T-cell (primary cell): Measurements from ENCODE around the gene CFAP46. TPM values are rescaled to one million over a fixed set of nuclear protein-coding genes. Genes with fewer than 3 reads are reported as not detected.

ENCODE experiments used
- ATAC-seq, 4 experiments: fragments of 200-7000 bp in 3 of 4; fragments of 150-1000 bp in 1 of 4; cut with Tn5 transposase; replicated peaks in 1 of 4; 1 replicate in 3 of 4; 2 replicates in 1 of 4; pipeline ENCODE4 v1.10.0; 2021; ENCODE audit warnings: moderate library complexity in 3 of 4, mild to moderate bottlenecking in 2 of 4, moderate number of reproducible peaks in 1 of 4
- CTCF ChIA-PET, 2 donors: fragments of 300-600 bp; sonication (Branson Sonifier 250); formaldehyde crosslinking; loops; one replicate each; lab custom pipeline; 2022; ENCODE audit warnings: antibody characterized with exemption in 2 of 2; lab: Charles Lee
- POLR2A ChIA-PET, 2 donors: fragments of 300-600 bp; sonication (Branson Sonifier 250); formaldehyde crosslinking; loops; one replicate each; lab custom pipeline; 2022; ENCODE audit warnings: antibody characterized with exemption in 2 of 2; lab: Charles Lee
- DNase-seq, 35 experiments: peaks; one replicate each; pipeline versions ENCODE4 v3.0.0 to v3.0.0-alpha.2; 2013 to 2023
- H3K27ac ChIP-seq: one replicate; pipeline ENCODE4 v1.5.1; 2013; ENCODE audit warnings: low read length
- H3K27me3 ChIP-seq, 2 experiments: replicated peaks in 1 of 2; 1 replicate in 1 of 2; 2 replicates in 1 of 2; pipeline versions ENCODE4 v1.6.1 to v1.7.0; 2013; ENCODE audit warnings: low read length in 1 of 2, mixed read lengths in 1 of 2; ENCODE audit not compliant: control insufficient read depth in 2 of 2, insufficient read depth in 2 of 2; ENCODE audit errors: extremely low read depth in 1 of 2
- H3K36me3 ChIP-seq, 2 donors: 1 replicate in 1 of 2; 2 replicates in 1 of 2; pipeline versions ENCODE4 v1.6.1 to v1.7.0; 2013; ENCODE audit warnings: low read length in 1 of 2; ENCODE audit not compliant: control insufficient read depth in 2 of 2, insufficient read depth in 1 of 2; ENCODE audit errors: extremely low read depth in 1 of 2
- H3K4me1 ChIP-seq, 2 experiments: 1 replicate in 1 of 2; 2 replicates in 1 of 2; pipeline versions ENCODE4 v1.6.1 to v1.7.0; 2013; ENCODE audit warnings: low read length in 2 of 2, mixed read lengths in 1 of 2; ENCODE audit not compliant: insufficient read depth in 2 of 2, control insufficient read depth in 1 of 2; ENCODE audit errors: extremely low read depth in 1 of 2
- H3K4me3 ChIP-seq, 2 donors: 1 replicate in 1 of 2; 2 replicates in 1 of 2; pipeline versions ENCODE4 v1.5.1 to v1.7.0; 2013; ENCODE audit warnings: mild to moderate bottlenecking in 2 of 2, low read length in 1 of 2, moderate library complexity in 1 of 2; ENCODE audit not compliant: control insufficient read depth in 1 of 2; ENCODE audit errors: extremely low read depth in 1 of 2
- H3K9me3 ChIP-seq: 2 replicates; pipeline ENCODE4 v1.7.0; 2013
- H3K27ac Mint-ChIP-seq, 2 donors: one replicate each; pipeline ENCODE4 v1.8.0; 2020 to 2021; ENCODE audit warnings: mild to moderate bottlenecking in 2 of 2, mixed read lengths in 2 of 2
- H3K27me3 Mint-ChIP-seq, 2 donors: one replicate each; pipeline ENCODE4 v1.8.0; 2021 to 2022; ENCODE audit warnings: mixed read lengths in 2 of 2
- H3K36me3 Mint-ChIP-seq: one replicate; pipeline ENCODE4 v1.8.0; 2021; ENCODE audit warnings: mixed read lengths
- H3K4me1 Mint-ChIP-seq, 3 donors: one replicate each; pipeline ENCODE4 v1.8.0; 2020 to 2022; ENCODE audit warnings: mixed read lengths in 3 of 3, mild to moderate bottlenecking in 1 of 3
- H3K4me3 Mint-ChIP-seq, 3 donors: one replicate each; pipeline ENCODE4 v1.8.0; 2020 to 2022; ENCODE audit warnings: mild to moderate bottlenecking in 3 of 3, mixed read lengths in 3 of 3, moderate library complexity in 3 of 3
- H3K9me3 Mint-ChIP-seq, 3 donors: one replicate each; pipeline ENCODE4 v1.8.0; 2020 to 2022; ENCODE audit warnings: mixed read lengths in 3 of 3
- WGBS: methylation state at CpG from one replicate; pipeline ENCODE4 v1.1.5; 2013; ENCODE audit warnings: missing lambda C conversion rate; ENCODE audit not compliant: insufficient coverage; 5-methylcytosine and 5-hydroxymethylcytosine counted together
- total RNA-seq, 35 experiments: library from RNA in 6 of 35; stranded (reverse) in 6 of 35; fragments of 120-200 nt in 1 of 35; gene quantifications; one replicate each; pipeline versions ENCODE4 v1.2.1 to v1.2.4 and lab custom pipeline; 2013 to 2026

Gene CFAP46
- total RNA-seq, 5 donors from 2014 or later (not counting 1 experiment from before 2014, with no cell fraction given) = not detected

DNA sequence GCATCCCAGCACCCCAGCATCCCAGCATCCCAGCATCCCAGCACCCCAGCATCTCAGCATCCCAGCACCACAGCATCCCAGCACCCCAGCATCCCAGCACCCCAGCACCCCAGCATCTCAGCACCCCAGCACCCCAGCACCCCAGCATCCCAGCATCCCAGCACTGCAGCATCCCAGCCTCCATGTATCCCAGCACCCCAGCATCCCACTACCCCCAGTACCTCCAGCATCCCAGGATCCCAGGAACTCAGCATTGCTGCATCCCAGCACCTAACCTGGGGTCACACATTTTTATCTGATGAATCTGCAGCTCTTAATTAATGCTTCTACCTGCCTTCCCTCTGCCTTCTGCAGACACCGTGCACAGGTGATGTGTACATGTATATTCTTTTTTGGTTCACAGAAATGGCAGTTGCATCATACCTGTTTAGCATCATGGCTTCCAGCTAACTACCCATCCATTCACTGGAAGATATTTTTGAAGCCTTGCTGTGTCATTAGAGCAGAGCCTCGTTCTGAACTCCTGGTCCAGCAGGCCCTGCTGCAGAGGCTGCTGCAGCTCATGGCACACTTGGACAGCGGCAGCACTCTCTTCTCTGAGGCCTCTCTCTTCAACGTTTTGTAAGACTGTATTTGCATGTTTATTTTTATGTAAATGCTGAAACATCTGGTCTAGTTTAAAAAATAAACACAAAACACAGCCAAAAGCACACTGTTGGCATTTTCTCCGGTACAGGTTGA is 4.6 kb upstream of the CFAP46 start:
- H3K27me3 ChIP-seq = peaks cover 0 to 52% of the 10 kb centered on the region in 2 experiments
- no CpG with 5 or more reads among the region's 5 CpGs for WGBS
- ATAC-seq (no peak), DNase-seq (no peak)
- no peaks in the 10 kb centered on the region for H3K36me3 Mint-ChIP-seq
- no peaks in the 10 kb centered on the region for H3K9me3 Mint-ChIP-seq
- H3K9me3 ChIP-seq = no peaks in the 10 kb centered on the region
- ChIA-PET POLR2A (no interaction called here), CTCF (no interaction called here)
- no peak overlapping the region for H3K4me3 ChIP-seq
- no peaks in the 10 kb centered on the region for H3K36me3 ChIP-seq
- H3K27ac ChIP-seq = no peak overlapping the region
- H3K4me1 Mint-ChIP-seq = peaks cover 0 to 3% (median 3%) of the 10 kb centered on the region in 3 donors
- peaks cover 0 to 9% of the 10 kb centered on the region in 2 experiments for H3K4me1 ChIP-seq
- peaks cover 48 to 49% of the 10 kb centered on the region in 2 donors for H3K27me3 Mint-ChIP-seq
- no peak overlapping the region for H3K4me3 Mint-ChIP-seq
- H3K27ac Mint-ChIP-seq = no peak overlapping the region

GRCh38 chr10:132946311-132946710 is 3.9 kb upstream of the CFAP46 start:
- Mint-ChIP-seq H3K36me3 (no peaks in the 10 kb centered on the region), H3K9me3 (no peaks in the 10 kb centered on the region), H3K27me3 (peaks cover 49 to 50% of the 10 kb centered on the region in 2 donors), H3K4me1 (peaks cover 0 to 9% (median 4%) of the 10 kb centered on the region in 3 donors), H3K4me3 (no peak overlapping the region), H3K27ac (no peak overlapping the region)
- Histone ChIP-seq H3K4me1 (peaks cover 0 to 7% of the 10 kb centered on the region in 2 experiments), H3K27ac (no peak overlapping the region), H3K9me3 (no peaks in the 10 kb centered on the region), H3K27me3 (peaks cover 0 to 53% of the 10 kb centered on the region in 2 experiments), H3K36me3 (no peaks in the 10 kb centered on the region), H3K4me3 (no peak overlapping the region)
- ATAC-seq (no peak), DNase-seq (no peak)
- WGBS = 89% methylated on average over 9 of the region's 9 CpGs
- CTCF ChIA-PET = no interaction called here
- POLR2A ChIA-PET = no interaction called here

DNA sequence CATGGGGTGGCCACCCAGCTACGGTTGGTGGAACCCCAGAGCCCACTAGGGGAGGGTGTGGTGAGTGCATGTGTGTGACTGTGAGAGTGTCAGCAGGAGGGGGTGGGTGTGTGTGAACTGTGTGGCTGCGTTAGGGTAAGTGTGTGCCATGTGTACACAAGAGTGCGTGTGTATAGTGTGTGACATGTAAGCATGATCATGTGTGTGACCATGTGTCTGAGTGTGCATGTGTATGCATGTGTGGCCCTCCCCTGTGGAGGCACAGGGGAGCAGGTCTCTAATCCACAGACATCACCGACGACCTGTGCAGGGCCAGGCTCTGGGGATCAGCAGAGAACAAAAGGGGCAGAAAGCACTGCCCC is 3.5 kb upstream of the CFAP46 start:
- H3K4me1 Mint-ChIP-seq = peaks cover 0 to 9% (median 4%) of the 10 kb centered on the region in 3 donors
- no peaks in the 10 kb centered on the region for H3K9me3 Mint-ChIP-seq
- CTCF ChIA-PET = no interaction called here
- peaks cover 0 to 53% of the 10 kb centered on the region in 2 experiments for H3K27me3 ChIP-seq
- no peak overlapping the region for H3K27ac Mint-ChIP-seq
- ATAC-seq (no peak), DNase-seq (no peak)
- peaks cover 50 to 51% of the 10 kb centered on the region in 2 donors for H3K27me3 Mint-ChIP-seq
- no peak overlapping the region for H3K4me3 ChIP-seq
- POLR2A ChIA-PET = no interaction called here
- no peaks in the 10 kb centered on the region for H3K9me3 ChIP-seq
- H3K36me3 Mint-ChIP-seq = no peaks in the 10 kb centered on the region
- peaks cover 0 to 7% of the 10 kb centered on the region in 2 experiments for H3K4me1 ChIP-seq
- H3K4me3 Mint-ChIP-seq = no peak overlapping the region
- H3K27ac ChIP-seq = no peak overlapping the region
- H3K36me3 ChIP-seq = no peaks in the 10 kb centered on the region
- 73% methylated on average over 3 of the region's 5 CpGs for WGBS

- H3K4me1 Mint-ChIP-seq = peaks cover 0 to 12% (median 4%) of the 10 kb centered on the region in 3 donors
- POLR2A ChIA-PET = no interaction called here
Measured at GRCh38 chr10:132945125-132945893, 2.9 kb upstream of the CFAP46 start.

GRCh38 chr10:132944510-132944909 is 2.1 kb upstream of the CFAP46 start:
- no peaks in the 10 kb centered on the region for H3K9me3 ChIP-seq
- no peak overlapping the region for H3K27ac Mint-ChIP-seq
- H3K4me3 ChIP-seq = no peak overlapping the region
- DNase-seq = peak in 1 of 35 experiments; percentile 23
- H3K36me3 ChIP-seq = no peaks in the 10 kb centered on the region
- H3K4me1 ChIP-seq = peaks cover 0 to 7% of the 10 kb centered on the region in 2 experiments
- H3K36me3 Mint-ChIP-seq = no peaks in the 10 kb centered on the region
- ATAC-seq = no peak
- peaks cover 0 to 12% (median 4%) of the 10 kb centered on the region in 3 donors for H3K4me1 Mint-ChIP-seq
- H3K27me3 Mint-ChIP-seq = peaks cover 49 to 57% of the 10 kb centered on the region in 2 donors
- H3K27ac ChIP-seq = no peak overlapping the region
- H3K27me3 ChIP-seq = peaks cover 0 to 64% of the 10 kb centered on the region in 2 experiments
- POLR2A ChIA-PET = no interaction called here
- no peaks in the 10 kb centered on the region for H3K9me3 Mint-ChIP-seq
- 92% methylated on average over 18 of the region's 18 CpGs for WGBS
- no peak overlapping the region for H3K4me3 Mint-ChIP-seq
- CTCF ChIA-PET = no interaction called here

More at GRCh38 chr10:132945125-132945893, 2.9 kb upstream of the CFAP46 start:
- no peak overlapping the region for H3K4me3 ChIP-seq
- ATAC-seq (no peak), DNase-seq (peak in 1 of 35 experiments; percentile 13)
- no peak overlapping the region for H3K27ac ChIP-seq
- no peaks in the 10 kb centered on the region for H3K36me3 ChIP-seq
- Mint-ChIP-seq H3K36me3 (no peaks in the 10 kb centered on the region), H3K4me3 (no peak overlapping the region), H3K9me3 (no peaks in the 10 kb centered on the region), H3K27me3 (peaks cover 49 to 53% of the 10 kb centered on the region in 2 donors), H3K27ac (no peak overlapping the region)
- 78% methylated on average over 25 of the region's 25 CpGs for WGBS
- no peaks in the 10 kb centered on the region for H3K9me3 ChIP-seq
- CTCF ChIA-PET = no interaction called here
- peaks cover 0 to 7% of the 10 kb centered on the region in 2 experiments for H3K4me1 ChIP-seq
- H3K27me3 ChIP-seq = peaks cover 0 to 56% of the 10 kb centered on the region in 2 experiments

GRCh38 chr10:132943791-132944404 is 1.5 kb upstream of the CFAP46 start:
- ChIA-PET CTCF (no interaction called here), POLR2A (no interaction called here)
- Mint-ChIP-seq H3K27ac (no peak overlapping the region), H3K4me3 (no peak overlapping the region), H3K4me1 (peaks cover 0 to 12% (median 4%) of the 10 kb centered on the region in 3 donors), H3K36me3 (no peaks in the 10 kb centered on the region), H3K9me3 (no peaks in the 10 kb centered on the region), H3K27me3 (peaks cover 51 to 59% of the 10 kb centered on the region in 2 donors)
- Histone ChIP-seq H3K4me1 (peaks cover 0 to 7% of the 10 kb centered on the region in 2 experiments), H3K9me3 (no peaks in the 10 kb centered on the region), H3K36me3 (no peaks in the 10 kb centered on the region), H3K4me3 (no peak overlapping the region), H3K27me3 (peaks cover 0 to 70% of the 10 kb centered on the region in 2 experiments), H3K27ac (no peak overlapping the region)
- no peak for DNase-seq
- WGBS = 89% methylated on average over 5 of the region's 12 CpGs
- ATAC-seq = no peak
